ENCODE results near the gene ZNHIT1. TPM values are rescaled to one million over a fixed set of nuclear protein-coding genes. Genes with fewer than 3 reads are reported as not detected.

ZNHIT1 gene
- total and polyA plus RNA-seq, 2 donors from 2014 or later: 74.9 to 208 TPM

GRCh38 chr7:101207459-101207858, 10.5 kb upstream of the ZNHIT1 start:
- no peak for TF ChIP-seq CTCF (IDR thresholded peaks at IDR 0.05; ENCODE audit: borderline replicate concordance, extremely low read depth, insufficient read depth)
- H3K4me1 ChIP-seq (ENCODE audit: control insufficient read depth in 2 of 3, insufficient read depth in 2 of 3, low read depth in 1 of 3, low read length in 3 of 3): no peaks in the 10 kb centered on the region
- peaks cover 0 to 9% (median 0%) of the 10 kb centered on the region in 3 donors for H3K36me3 ChIP-seq (ENCODE audit: control insufficient read depth in 2 of 3, insufficient read depth in 3 of 3, low read length in 3 of 3)
- H3K4me3 ChIP-seq (ENCODE audit: low read length in 3 of 3): no peak overlapping the region
- intact Hi-C loops (cut with DNase I): no loop called here
- no peak overlapping the region for H3K27ac ChIP-seq (ENCODE audit: low read depth in 2 of 2, low read length in 2 of 2)
- H3K9me3 ChIP-seq (ENCODE audit: control insufficient read depth in 2 of 3, insufficient read depth in 1 of 3, low read length in 3 of 3): no peaks in the 10 kb centered on the region
- FAIRE-seq (no peak), DNase-seq (no peak)
- H3K9ac ChIP-seq (ENCODE audit: low read length in 3 of 3): no peak overlapping the region
- H3K27me3 ChIP-seq (ENCODE audit: control insufficient read depth, insufficient read depth, low read length): peaks cover 5% of the 10 kb centered on the region

GRCh38 chr7:101208794-101209193, 9.2 kb upstream of the ZNHIT1 start:
- FAIRE-seq (no peak), DNase-seq (no peak)
- Histone ChIP-seq H3K9me3 (ENCODE audit: control insufficient read depth in 2 of 3, insufficient read depth in 1 of 3, low read length in 3 of 3) (no peaks in the 10 kb centered on the region), H3K27me3 (ENCODE audit: control insufficient read depth, insufficient read depth, low read length) (no peaks in the 10 kb centered on the region), H3K4me3 (ENCODE audit: low read length in 3 of 3) (no peak overlapping the region), H3K9ac (ENCODE audit: low read length in 3 of 3) (no peak overlapping the region), H3K4me1 (ENCODE audit: control insufficient read depth in 2 of 3, insufficient read depth in 2 of 3, low read depth in 1 of 3, low read length in 3 of 3) (no peaks in the 10 kb centered on the region), H3K36me3 (ENCODE audit: control insufficient read depth in 2 of 3, insufficient read depth in 3 of 3, low read length in 3 of 3) (peaks cover 0 to 9% (median 0%) of the 10 kb centered on the region in 3 donors), H3K27ac (ENCODE audit: low read depth in 2 of 2, low read length in 2 of 2) (no peak overlapping the region)
- TF ChIP-seq CTCF (IDR thresholded peaks at IDR 0.05; ENCODE audit: borderline replicate concordance, extremely low read depth, insufficient read depth): no peak
- intact Hi-C loops (cut with DNase I): no loop called here

- H3K27me3 ChIP-seq (ENCODE audit: control insufficient read depth, insufficient read depth, low read length): no peaks in the 10 kb centered on the region
- H3K9me3 ChIP-seq (ENCODE audit: control insufficient read depth in 2 of 3, insufficient read depth in 1 of 3, low read length in 3 of 3): no peaks in the 10 kb centered on the region
- H3K27ac ChIP-seq (ENCODE audit: low read depth in 2 of 2, low read length in 2 of 2): no peak overlapping the region
- H3K36me3 ChIP-seq (ENCODE audit: control insufficient read depth in 2 of 3, insufficient read depth in 3 of 3, low read length in 3 of 3): peaks cover 0 to 9% (median 0%) of the 10 kb centered on the region in 3 donors
- no peak overlapping the region for H3K9ac ChIP-seq (ENCODE audit: low read length in 3 of 3)
- no peak for FAIRE-seq
- TF ChIP-seq CTCF (IDR thresholded peaks at IDR 0.05; ENCODE audit: borderline replicate concordance, extremely low read depth, insufficient read depth): no peak
- no peak overlapping the region for H3K4me3 ChIP-seq (ENCODE audit: low read length in 3 of 3)
- no peak for DNase-seq
- intact Hi-C loops (cut with DNase I): no loop called here
- no peaks in the 10 kb centered on the region for H3K4me1 ChIP-seq (ENCODE audit: control insufficient read depth in 2 of 3, insufficient read depth in 2 of 3, low read depth in 1 of 3, low read length in 3 of 3)
These were observed 7.8 kb upstream of the ZNHIT1 start for GRCh38 chr7:101210143-101210542.

- no peaks in the 10 kb centered on the region for H3K9me3 ChIP-seq (ENCODE audit: control insufficient read depth in 2 of 3, insufficient read depth in 1 of 3, low read length in 3 of 3)
- H3K4me3 ChIP-seq (ENCODE audit: low read length in 3 of 3): no peak overlapping the region
- DNase-seq: no peak
- intact Hi-C loops (cut with DNase I): no loop called here
- TF ChIP-seq CTCF (IDR thresholded peaks at IDR 0.05; ENCODE audit: borderline replicate concordance, extremely low read depth, insufficient read depth): no peak
- H3K27me3 ChIP-seq (ENCODE audit: control insufficient read depth, insufficient read depth, low read length): no peaks in the 10 kb centered on the region
- peaks cover 0 to 5% (median 0%) of the 10 kb centered on the region in 3 donors for H3K4me1 ChIP-seq (ENCODE audit: control insufficient read depth in 2 of 3, insufficient read depth in 2 of 3, low read depth in 1 of 3, low read length in 3 of 3)
- no peak overlapping the region for H3K9ac ChIP-seq (ENCODE audit: low read length in 3 of 3)
- FAIRE-seq: no peak
- H3K36me3 ChIP-seq (ENCODE audit: control insufficient read depth in 2 of 3, insufficient read depth in 3 of 3, low read length in 3 of 3): peaks cover 0 to 9% (median 0%) of the 10 kb centered on the region in 3 donors
- H3K27ac ChIP-seq (ENCODE audit: low read depth in 2 of 2, low read length in 2 of 2): no peak overlapping the region
These were observed 6.5 kb upstream of the ZNHIT1 start for GRCh38 chr7:101211501-101211900.

Measured in kidney (tissue), 14 donors.